Renal cortex interstitium (tissue), 15 donors: ENCODE results near the gene CLEC20A. TPM values are rescaled to one million over a fixed set of nuclear protein-coding genes. Genes with fewer than 3 reads are reported as not detected.
A peak's percentile ranks its signal among the peaks of the same experiment; 100 is the strongest.

Source experiments
- DNase-seq, 11 donors: peaks; one replicate each; pipeline ENCODE4 v3.0.0-alpha.2; 2013; ENCODE audit warnings: low read depth in 9 of 11, low spot score in 4 of 11; ENCODE audit errors: extremely low read depth in 1 of 11
- long read RNA-seq, 16 experiments: transcript quantifications; one replicate each; lab custom pipeline, GENCODE V29; 2026
- polyA plus RNA-seq, 3 donors: library from polyadenylated mRNA; unstranded; fragments of 120-200 nt; gene quantifications; one replicate each; pipeline ENCODE4 v1.2.1, GENCODE V29; 2013; ENCODE audit not compliant: insufficient read length in 3 of 3

Gene CLEC20A
- polyA plus RNA-seq = under 1 TPM; 0.24 to 0.47 (median 0.36) TPM
- long read RNA-seq, donor 1 = 0 reads
- long read RNA-seq, donor 2, partial matches to known transcripts = 0 of 1 reads
- long read RNA-seq, donor 2, other reads (novel, unspliced or antisense) = 0 of 1 reads
- long read RNA-seq, donor 3 = 0 reads
- long read RNA-seq, donor 4 = 0 reads
- long read RNA-seq, donor 5 = 0 reads
- long read RNA-seq, donor 6 = 0 reads
- long read RNA-seq, donor 7 = 0 reads
- long read RNA-seq, donor 8, partial matches to known transcripts = 0 of 1 reads
- long read RNA-seq, donor 8, other reads (novel, unspliced or antisense) = 0 of 1 reads
- long read RNA-seq, donor 9, partial matches to known transcripts = 0 of 1 reads
- long read RNA-seq, donor 9, other reads (novel, unspliced or antisense) = 0 of 1 reads
- long read RNA-seq, donor 10 = 0 reads
- long read RNA-seq, donor 11 = 0 reads
- long read RNA-seq, donor 12 = 0 reads
- long read RNA-seq, donor 13, partial matches to known transcripts = 0 of 2 reads
- long read RNA-seq, donor 13, other reads (novel, unspliced or antisense) = 0 of 2 reads
- long read RNA-seq, donor 14 = 0 reads
- long read RNA-seq, donor 15 = 0 reads
- long read RNA-seq, donor 16, partial matches to known transcripts = 0 of 1 reads
- long read RNA-seq, donor 16, other reads (novel, unspliced or antisense) = 0 of 1 reads

DNA sequence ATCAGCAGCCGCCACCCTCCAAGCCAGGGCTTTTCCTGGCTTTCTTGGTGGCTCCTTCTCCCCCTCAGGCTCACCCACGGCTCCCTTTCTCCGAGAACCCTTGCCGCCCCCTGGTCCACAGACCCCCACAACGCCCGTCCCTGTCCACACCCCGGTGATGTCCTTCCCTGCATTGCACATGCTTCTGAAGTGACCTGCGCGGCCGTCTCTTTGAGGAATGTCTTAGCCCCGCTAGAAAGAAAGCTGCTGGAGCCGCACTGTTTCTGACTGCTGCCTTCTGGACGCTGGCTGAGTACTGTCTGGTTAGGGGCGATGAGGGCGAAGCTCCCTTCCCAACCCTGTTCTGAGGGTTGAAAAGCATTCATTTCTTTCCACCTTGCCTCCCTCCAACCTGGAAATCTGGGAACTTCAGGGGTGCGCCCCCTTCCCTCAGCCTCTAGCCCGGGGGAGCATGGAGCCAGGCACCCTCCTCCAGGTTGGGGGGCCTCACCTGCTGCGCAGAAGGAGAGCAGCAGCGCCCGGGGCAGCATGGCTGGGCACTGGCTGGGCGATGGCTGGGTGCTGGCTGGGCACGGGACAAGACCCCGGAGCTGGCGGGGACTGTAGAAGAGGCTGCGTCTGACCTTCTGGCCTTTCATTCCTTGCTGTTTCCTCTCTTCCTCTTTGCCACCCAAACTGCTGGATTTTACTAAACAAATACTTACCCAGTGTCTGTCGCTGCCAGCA, at the start of gene CLEC20A:
TSS of gene CLEC20A (minus strand) at position 555 of the 726 bp plus-strand sequence. CDS start at position 530, 25 bp downstream.
- no peak for DNase-seq

DNA sequence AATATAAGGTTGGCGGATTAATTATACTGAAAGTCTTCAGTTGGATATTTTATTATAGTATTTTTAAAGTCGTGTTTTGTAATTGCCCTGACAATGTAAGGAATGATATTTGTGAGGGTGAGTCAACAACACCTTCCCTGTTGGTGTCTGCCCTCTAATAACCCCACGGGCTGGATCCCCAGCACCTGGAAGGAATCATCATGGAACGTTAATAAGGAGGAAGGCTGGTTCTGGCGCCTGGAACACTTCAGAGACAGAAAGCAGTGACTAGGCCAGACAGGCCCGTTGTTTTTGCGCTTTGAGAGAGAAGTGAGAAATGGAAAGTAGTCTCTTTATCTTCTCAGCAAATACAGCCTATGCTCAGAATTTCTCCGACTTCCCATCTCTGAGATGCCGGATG, 47.8 kb upstream of the CLEC20A start:
- no peak for DNase-seq

DNA sequence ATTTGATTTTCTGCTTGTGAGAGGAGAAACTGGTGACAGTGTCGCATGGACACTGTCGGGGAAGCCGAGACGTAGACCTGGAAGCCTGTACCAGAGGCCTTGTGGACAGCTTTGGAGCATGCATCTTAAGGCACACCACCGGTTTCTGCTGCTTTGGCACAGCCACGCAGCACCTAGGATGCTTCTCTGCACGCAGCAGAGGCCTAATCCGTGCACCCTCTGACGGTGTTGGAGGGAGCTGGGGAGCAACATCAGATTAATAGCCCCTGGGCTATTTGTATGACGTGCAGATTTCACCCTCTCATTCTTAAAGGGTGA, 46.5 kb upstream of the CLEC20A start:
- peak in 1 of 11 donors; percentile 7 for DNase-seq

DNA sequence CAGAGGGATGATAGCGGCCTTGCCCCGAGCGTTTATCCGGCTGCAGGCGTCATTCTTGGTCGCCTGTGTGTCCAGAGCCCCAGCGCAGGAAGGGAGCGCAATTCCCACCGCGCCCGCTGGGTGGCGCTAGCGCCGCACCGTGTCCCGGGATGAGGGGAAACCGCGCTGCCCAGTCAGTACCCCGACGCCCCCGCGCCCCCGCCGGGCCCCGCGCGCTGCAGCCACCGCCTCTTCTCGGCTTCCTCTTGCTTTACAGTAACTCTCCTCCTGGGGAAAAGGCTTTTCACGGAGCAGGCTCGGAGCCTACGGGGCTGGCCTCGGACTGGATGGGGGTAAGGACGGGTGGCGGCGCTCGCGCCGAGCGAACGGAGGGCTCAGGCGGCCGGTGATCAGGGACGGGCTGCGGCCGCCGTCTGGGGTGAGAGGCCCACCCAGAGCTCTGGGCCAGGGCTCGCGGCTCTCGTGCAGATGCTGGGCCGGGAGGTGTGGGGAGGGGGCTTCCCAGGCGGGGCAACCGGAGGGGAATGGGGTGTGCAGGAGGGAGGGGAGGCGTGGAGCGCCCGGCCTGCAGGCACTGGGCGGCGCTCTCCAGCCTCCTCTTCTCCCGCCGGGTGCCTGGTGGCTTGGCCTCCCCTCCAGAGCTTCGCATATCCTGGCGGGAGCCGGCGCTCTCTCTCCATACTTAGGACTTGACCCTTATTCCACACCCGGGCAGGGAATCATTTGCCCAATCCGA, 46.0 kb upstream of the CLEC20A start:
- peak; percentile 71 to 91 (median 86) for DNase-seq

DNA sequence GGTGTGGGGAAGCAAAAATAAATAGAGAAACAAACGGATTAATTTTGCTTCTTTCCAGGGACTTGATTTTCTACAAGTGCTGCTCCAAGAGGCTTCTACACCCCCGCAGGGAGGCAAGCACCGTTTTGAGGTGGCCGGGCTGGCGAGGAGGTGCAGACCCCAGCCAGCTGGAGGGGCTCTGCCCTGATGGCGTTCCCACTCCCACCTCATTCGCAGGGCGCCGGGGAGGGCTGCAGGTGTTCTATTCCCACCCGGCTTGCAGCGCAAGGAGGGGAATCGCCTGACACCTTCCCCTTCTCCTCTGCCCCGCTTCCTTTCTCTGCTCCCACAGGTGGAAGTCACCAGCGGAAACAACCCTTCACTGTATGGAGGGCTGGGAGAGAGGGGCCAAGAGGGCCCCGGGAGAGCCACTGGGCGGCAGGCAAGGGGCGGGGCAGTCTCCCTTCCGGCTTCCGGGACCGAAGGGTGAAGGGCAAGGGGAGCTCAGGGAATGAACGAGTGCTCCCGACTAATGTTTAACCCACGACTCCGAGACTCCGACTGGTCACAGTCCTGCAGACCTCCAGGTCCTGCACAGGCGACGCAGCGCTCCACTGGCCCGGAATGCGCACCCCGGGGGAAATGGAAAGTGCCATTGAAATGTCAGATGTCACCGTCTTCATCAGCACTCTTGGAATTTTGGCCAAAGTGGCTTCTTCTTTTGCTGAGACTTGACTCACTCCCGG, 45.2 kb upstream of the CLEC20A start:
- peak in 10 of 11 donors; percentile 30 to 77 (median 48) for DNase-seq

DNA sequence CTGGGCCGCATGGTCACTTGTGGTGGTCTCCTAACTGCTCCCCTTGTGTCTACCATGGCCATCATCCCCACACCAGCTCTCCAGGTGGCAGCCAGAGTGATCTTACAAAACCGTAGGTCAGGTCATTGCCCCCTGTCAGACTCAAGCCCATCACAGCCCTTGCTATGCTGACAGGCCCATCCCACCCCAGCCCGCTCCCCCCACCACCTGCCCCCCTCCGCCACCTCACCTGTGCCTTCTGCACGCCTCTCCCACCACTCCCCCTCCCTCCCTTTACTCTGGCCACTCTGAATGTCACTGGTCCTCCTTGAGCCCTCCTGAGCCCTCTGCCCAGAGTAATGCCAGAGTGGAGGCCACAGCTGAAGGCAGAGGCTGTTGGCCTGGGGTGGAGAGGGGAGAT, 44.6 kb upstream of the CLEC20A start:
- DNase-seq = no peak

DNA sequence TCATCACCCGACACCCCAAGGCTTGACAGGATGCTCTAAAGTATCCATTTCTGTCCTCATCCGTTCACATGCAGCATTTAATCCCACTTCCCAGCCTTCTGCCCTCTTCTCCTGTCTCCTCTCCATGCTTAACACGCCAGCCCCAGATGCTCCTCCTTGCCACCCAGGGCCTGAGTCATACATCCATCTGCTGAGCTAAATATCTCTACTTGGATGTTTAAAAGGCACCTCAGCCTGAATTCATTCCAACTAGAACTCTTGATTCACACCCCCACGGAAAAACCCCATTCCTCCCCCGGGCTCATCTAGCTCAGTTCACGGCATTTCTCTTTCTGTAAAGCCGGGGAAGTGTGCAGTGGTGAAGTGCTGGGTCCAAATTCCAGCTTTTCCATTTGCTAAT, 43.9 kb upstream of the CLEC20A start:
- DNase-seq = no peak

DNA sequence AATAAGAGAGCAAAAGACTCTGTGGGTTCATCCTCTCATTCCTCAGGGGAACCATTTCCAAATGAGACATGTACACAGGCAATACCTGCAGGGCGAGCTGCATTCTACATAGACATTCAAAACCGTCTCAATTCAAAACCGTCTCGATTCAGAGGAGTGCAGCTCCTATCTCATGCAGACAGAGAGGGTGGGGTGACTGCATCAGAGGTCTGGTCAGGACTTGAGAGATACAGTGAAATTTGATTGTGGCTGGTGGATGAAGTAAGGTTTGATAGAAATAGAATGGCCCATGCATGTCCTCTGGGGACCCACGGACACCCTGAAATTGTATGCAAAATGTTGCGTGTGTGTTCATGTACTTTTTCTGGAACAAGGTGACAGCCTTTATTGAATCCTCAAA, 43.4 kb upstream of the CLEC20A start:
- no peak for DNase-seq

DNA sequence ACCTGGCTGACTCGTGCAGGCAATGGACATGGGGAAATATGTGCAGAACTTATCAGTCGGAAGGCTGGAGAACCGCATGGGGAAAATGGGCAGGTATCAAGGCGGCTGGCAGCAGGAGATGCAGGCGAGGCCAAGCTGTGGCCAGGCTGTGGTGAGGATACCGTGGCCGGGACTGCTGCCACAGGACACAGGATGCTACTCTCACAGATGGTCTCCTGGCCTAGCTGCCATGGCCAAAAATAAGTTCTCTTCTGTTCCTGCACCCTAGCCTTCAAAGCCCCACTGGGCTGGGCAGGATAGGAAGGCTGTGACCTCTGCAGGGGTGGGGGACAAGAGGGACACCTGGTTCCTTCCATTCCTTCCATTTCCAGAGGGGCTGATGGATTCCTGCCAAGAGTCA, 42.5 kb upstream of the CLEC20A start:
- DNase-seq = no peak

DNA sequence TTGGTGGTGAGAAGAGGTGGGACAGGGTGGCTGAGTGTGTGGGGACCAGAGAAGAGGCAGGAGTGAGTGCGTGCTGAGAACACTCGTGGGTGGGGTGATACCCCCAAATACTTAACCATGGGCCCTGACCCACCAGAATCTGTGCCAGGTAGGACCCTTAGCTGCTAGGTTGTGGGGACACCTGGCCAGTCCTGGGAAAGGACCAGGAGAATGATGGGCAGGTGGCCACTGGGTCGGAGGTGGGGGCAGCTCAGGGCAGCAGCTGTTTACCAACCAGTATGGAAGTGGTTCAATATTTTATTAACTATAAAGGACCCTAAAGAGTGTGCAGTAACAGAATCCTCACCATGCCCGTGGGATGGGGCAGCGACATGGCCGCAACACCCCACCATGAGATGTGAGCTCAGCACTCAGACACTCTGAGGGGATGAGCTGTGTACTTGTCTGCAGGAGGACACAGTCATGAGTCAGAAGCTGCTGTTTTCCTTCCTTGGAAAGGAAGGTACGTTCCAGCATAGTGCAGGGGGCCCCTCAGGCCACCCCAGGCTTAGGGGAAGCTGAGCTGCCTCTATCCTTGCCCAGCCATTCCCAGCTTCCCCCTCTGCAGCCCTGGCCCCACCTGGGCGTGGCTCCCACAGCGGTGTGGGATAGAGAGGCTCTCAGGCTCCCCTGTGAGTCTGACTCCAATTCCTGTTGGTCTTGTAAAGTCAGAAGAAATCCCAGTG, 41.6 kb upstream of the CLEC20A start:
- DNase-seq = no peak

DNA sequence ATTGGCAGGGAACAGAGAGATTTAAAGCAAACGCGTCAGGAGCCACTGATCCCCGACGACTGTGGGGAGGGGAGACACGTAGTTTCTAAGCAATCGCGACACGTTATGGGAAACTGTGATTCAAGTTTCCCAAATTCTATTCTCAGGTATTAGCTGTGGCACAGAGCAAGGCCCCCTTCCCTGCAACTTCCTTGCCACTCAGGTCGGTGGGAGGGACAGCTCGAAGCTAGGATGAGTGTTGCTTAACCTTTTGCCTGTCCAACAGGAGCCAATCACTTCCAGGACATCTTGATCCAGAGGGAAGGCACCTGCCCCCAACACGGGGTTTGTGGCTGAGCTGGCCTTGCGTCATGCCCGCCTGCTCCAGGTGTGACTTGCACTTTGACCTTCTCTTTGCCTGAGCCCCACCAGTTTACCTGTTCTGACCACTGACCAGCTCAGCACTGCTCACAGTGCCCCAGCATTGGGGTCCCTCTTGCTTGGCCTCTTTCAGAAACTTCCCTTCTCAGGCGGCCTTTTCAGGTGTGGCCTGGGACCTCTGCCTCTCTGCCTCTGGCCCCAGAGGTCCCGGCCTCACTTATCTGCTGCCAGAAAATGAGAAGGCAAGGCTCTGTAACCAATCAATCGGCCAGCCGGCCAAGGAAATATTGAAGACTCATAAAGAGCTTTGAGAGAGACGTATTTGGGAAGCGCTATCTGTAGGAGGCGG, 40.8 kb upstream of the CLEC20A start:
- no peak for DNase-seq

DNA sequence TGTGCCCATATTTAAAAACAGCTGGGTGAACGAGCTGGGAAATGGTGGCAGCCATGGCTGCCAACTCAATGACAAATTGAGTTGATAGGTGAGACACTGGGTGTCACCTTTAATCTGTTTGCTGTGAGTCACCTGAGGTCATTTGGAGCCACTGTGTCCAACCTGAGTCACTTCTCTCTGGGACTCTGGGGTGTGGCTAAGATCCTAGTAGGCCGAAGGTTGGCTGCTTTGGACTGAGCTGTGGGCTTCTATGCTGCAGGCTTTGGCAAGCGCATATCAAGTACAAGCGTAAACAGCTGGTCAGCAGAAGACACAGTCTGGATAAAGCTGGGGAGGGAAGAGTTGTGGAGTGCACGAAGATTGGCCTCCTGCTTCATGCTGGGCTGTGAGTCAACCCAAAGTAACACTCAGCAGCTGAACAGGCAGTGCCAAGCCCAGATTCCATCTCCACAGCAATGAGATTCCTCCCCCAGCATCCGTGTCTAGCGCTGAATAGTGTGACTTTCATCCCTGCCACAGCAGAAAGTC, 40.1 kb upstream of the CLEC20A start:
- no peak for DNase-seq

DNA sequence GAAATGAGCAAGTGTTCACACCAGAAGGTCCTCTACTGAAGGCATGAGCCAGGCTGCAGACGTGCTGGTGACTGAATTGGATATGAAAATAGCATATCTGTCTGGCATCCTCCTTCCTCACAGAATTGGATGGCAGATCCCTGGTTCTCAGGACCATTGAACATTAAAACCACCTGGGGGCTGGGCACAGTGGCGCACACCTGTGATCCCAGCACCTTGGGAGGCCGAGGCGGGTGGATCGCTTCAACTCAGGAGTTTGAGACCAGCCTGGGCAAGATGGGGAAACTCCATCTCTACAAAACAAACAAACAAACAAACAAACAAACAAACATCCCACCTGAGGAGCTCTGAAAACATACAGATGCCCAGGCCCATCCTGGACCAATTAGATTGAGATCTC, 39.6 kb upstream of the CLEC20A start:
- DNase-seq = no peak

DNA sequence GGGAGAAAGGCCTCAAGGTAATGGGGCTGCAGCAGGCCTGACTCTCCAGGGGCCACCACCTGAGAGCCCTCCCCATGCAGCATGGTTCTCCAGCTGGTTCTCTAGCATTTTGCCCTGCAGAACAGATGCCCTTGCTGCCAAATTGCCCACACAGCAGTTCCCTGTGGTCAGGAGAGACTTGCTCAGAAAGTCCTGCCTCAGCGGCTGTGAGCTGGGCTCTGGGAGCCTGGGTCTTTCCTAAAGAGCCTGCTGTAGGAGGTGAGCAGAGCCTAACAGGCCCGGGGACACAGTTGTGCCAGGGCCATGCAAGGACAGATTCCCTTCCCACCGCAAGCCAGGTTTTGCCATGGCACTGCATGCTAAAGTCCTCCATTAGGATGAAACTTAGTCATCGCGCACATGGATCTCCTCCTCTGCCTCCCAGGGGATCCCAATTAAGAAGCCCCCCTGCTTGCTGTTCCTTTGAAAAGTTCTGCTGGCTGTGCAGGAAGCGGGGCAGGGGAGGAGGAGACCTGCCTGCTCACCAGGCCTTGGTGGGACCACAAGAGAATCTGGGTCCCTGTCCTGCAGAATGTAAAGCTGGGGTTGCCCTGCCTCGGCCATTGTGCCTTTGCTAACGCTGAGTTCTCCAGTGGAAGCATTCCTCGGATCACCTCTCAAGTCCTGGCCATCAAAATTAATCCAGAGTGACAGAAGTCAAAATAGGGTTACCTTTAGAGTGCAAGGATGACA, 37.5 kb upstream of the CLEC20A start:
- no peak for DNase-seq

DNA sequence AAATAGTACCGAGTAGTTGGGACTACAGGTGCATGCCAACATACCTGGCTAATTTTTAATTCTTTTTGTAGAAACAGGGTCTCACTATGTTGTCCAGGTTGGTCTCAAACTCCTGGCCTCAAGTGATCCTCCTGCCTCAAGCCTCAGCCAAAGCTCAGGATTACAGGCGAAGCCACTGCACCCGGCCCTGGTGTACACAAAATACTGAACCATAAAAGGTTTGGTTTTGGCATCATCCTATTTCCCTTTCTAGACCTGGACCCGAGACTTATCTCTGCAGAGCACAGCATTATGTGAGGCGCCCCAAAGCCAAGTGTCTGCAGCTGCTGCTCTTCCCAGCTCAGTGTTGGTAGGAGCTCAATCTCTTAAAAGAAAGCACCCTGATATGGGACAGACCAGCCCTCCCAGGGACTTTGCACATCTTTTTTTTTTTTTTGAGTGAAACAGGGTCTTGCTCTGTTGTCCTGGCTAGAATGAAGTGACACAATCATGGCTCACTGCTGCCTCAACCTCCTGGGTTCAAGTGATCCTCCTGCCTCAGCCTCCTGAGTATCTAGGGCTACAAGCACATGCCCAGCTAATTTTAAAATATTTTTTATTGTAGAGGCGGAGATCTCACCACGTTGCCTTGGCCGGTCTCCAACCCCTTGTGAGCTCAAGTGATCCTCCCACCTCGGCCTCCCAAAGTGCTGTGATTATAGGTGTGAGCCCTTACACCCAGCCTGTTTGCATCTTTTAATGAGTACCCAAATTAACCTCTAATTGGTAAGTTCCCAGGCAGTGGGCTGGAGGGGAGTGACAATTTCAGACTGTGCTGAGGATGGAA, 36.6 kb upstream of the CLEC20A start:
- DNase-seq = no peak

DNA sequence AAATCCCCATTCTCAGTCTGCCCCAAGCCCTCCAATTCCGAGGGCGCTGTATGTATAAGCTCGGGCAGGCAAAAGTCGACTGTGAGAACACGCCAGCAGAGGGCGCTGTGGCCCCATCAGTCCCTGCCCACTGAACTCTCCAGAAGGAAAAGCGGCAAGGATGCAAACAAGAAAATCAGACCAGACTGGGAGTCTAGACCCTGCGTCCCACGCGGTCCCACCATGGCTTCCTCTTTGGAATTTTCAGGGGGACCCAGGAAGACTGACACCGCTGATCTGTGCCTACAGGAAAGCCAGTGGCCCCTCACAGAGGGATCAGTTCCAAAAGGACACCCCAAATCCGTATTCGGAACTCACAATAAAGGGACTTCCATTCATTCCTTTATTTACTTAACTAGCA, 35.6 kb upstream of the CLEC20A start:
- DNase-seq = peak; percentile 43 to 72 (median 67)
